Anterior cingulate cortex (tissue), 58 donors: ENCODE measurements around the gene LTC4S.

Source experiments
- DNase-seq, 58 donors: peaks; one replicate each; lab custom pipeline; 2025; lab: John Stamatoyannopoulos, UW

LTC4S gene

GRCh38 chr5:179837076-179838011 lies 43.6 kb downstream of the LTC4S start:
- DNase-seq: no peak

GRCh38 chr5:179839328-179840256 lies 45.8 kb downstream of the LTC4S start:
- DNase-seq: no peak

GRCh38 chr5:179840321-179840720 lies 46.5 kb downstream of the LTC4S start:
- no peak for DNase-seq

GRCh38 chr5:179840766-179841165 lies 47.0 kb downstream of the LTC4S start:
- no peak for DNase-seq

GRCh38 chr5:179841621-179842020 lies 47.8 kb downstream of the LTC4S start:
- DNase-seq: no peak
